ENCODE measurements around the gene IL10RA. TPM values are rescaled to one million over a fixed set of nuclear protein-coding genes. Genes with fewer than 3 reads are reported as not detected.

Gene IL10RA
- total RNA-seq, 2 donors from 2014 or later: 4.5 to 10.7 TPM

GRCh38 chr11:118009864-118010737 is 23.9 kb downstream of the IL10RA start:
- no peak overlapping the region for H3K27ac ChIP-seq
- H3K4me3 ChIP-seq: no peak overlapping the region
- intact Hi-C loops (cut with DNase I): no loop called here
- no peaks in the 10 kb centered on the region for H3K4me1 ChIP-seq (replicated peaks)
- WGBS: 83% methylated on average over 9 of the region's 9 CpGs
- no peaks in the 10 kb centered on the region for H3K27me3 ChIP-seq (replicated peaks; ENCODE audit: insufficient read depth)
- no peaks in the 10 kb centered on the region for H3K36me3 ChIP-seq
- no peak for TF ChIP-seq POLR2A (IDR thresholded peaks at IDR 0.05)
- TF ChIP-seq CTCF (IDR thresholded peaks at IDR 0.05): no peak
- TF ChIP-seq POLR2AphosphoS5 (IDR thresholded peaks at IDR 0.05): no peak
- DNase-seq (ENCODE audit: low spot score): no peak
- no peaks in the 10 kb centered on the region for H3K9me3 ChIP-seq

GRCh38 chr11:118010738-118011461 is 24.7 kb downstream of the IL10RA start:
- Histone ChIP-seq H3K36me3 (no peaks in the 10 kb centered on the region), H3K27me3 (replicated peaks; ENCODE audit: insufficient read depth) (no peaks in the 10 kb centered on the region), H3K27ac (no peak overlapping the region), H3K9me3 (no peaks in the 10 kb centered on the region), H3K4me1 (replicated peaks) (no peaks in the 10 kb centered on the region), H3K4me3 (no peak overlapping the region)
- 59% methylated on average over 21 of the region's 21 CpGs for WGBS
- TF ChIP-seq CTCF (IDR thresholded peaks at IDR 0.05) (no peak), POLR2A (IDR thresholded peaks at IDR 0.05) (no peak), POLR2AphosphoS5 (IDR thresholded peaks at IDR 0.05) (no peak)
- intact Hi-C loops (cut with DNase I): no loop called here
- no peak for DNase-seq (ENCODE audit: low spot score)

- intact Hi-C loops (cut with DNase I): no loop called here
- no peak for TF ChIP-seq POLR2A (IDR thresholded peaks at IDR 0.05)
- no peak for TF ChIP-seq POLR2AphosphoS5 (IDR thresholded peaks at IDR 0.05)
- TF ChIP-seq CTCF (IDR thresholded peaks at IDR 0.05): no peak
- Histone ChIP-seq H3K4me3 (no peak overlapping the region), H3K4me1 (replicated peaks) (no peaks in the 10 kb centered on the region), H3K27ac (no peak overlapping the region), H3K36me3 (no peaks in the 10 kb centered on the region), H3K9me3 (no peaks in the 10 kb centered on the region), H3K27me3 (replicated peaks; ENCODE audit: insufficient read depth) (no peaks in the 10 kb centered on the region)
- DNase-seq (ENCODE audit: low spot score): no peak
- 80% methylated on average over 7 of the region's 7 CpGs for whole genome bisulfite sequencing
These were observed 26.0 kb downstream of the IL10RA start for GRCh38 chr11:118012083-118012669.

GRCh38 chr11:118014022-118014421 is 27.8 kb downstream of the IL10RA start:
- no peaks in the 10 kb centered on the region for H3K4me1 ChIP-seq (replicated peaks)
- intact Hi-C loops (cut with DNase I): no loop called here
- H3K27me3 ChIP-seq (replicated peaks; ENCODE audit: insufficient read depth): no peaks in the 10 kb centered on the region
- H3K4me3 ChIP-seq: no peak overlapping the region
- no peak overlapping the region for H3K27ac ChIP-seq
- DNase-seq (ENCODE audit: low spot score): no peak
- 99% methylated on average over 3 of the region's 3 CpGs for WGBS
- no peak for TF ChIP-seq POLR2A (IDR thresholded peaks at IDR 0.05)
- TF ChIP-seq CTCF (IDR thresholded peaks at IDR 0.05): no peak
- TF ChIP-seq POLR2AphosphoS5 (IDR thresholded peaks at IDR 0.05): no peak
- H3K9me3 ChIP-seq: no peaks in the 10 kb centered on the region
- no peaks in the 10 kb centered on the region for H3K36me3 ChIP-seq

Measured in prostate gland (tissue), 2 donors.